Right renal cortex interstitium (tissue), 3 donors: ENCODE measurements around the gene MICOS13. TPM values are rescaled to one million over a fixed set of nuclear protein-coding genes. Genes with fewer than 3 reads are reported as not detected.
A peak's percentile ranks its signal among the peaks of the same experiment; 100 is the strongest.

Experiments used
- DNase-seq, 3 donors: peaks; one replicate each; pipeline ENCODE4 v3.0.0-alpha.2; 2013; ENCODE audit warnings: low read depth in 3 of 3, low spot score in 2 of 3
- polyA plus RNA-seq, 3 donors: library from polyadenylated mRNA; unstranded; fragments of 120-200 nt; gene quantifications; one replicate each; pipeline ENCODE4 v1.2.1, GENCODE V29; 2013; ENCODE audit not compliant: insufficient read length in 3 of 3

MICOS13 gene
- polyA plus RNA-seq = 10 to 100 TPM; 26.2 to 35.6 (median 27.7) TPM

- DNase-seq = peak; percentile 96 to 98 (median 98)
These were observed at the start of gene MICOS13, which contains the start of gene HSD11B1L for GRCh38 chr19:5680437-5681368. Gene MICOS13 (minus strand): TSS chr19:5680516. CDS start chr19:5680486, 30 bp downstream. Gene HSD11B1L (plus strand): TSS chr19:5681027. CDS start chr19:5684833, 3,806 bp downstream.

GRCh38 chr19:5727453-5728050, 47.2 kb upstream of the MICOS13 start:
- DNase-seq = no peak

GRCh38 chr19:5719961-5720790, 39.9 kb upstream of the MICOS13 start, which contains the start of the genes CATSPERD and LONP1:
Gene CATSPERD (plus strand): TSS chr19:5720637. CDS start chr19:5720738, 101 bp downstream.
Gene LONP1 (minus strand): TSS chr19:5720146. CDS start chr19:5720132, 14 bp downstream.
- peak; percentile 98 to 99 (median 98) for DNase-seq

GRCh38 chr19:5719274-5719960, 39.1 kb upstream of the MICOS13 start:
- no peak for DNase-seq

- DNase-seq = no peak
These were observed 38.4 kb upstream of the MICOS13 start for GRCh38 chr19:5718579-5719273.

GRCh38 chr19:5718037-5718578, 37.8 kb upstream of the MICOS13 start:
- DNase-seq = no peak

GRCh38 chr19:5717215-5717935, 37.1 kb upstream of the MICOS13 start:
- DNase-seq = no peak

- DNase-seq = no peak
These were observed 34.5 kb upstream of the MICOS13 start for GRCh38 chr19:5714816-5715215.

GRCh38 chr19:5713228-5713627, 32.9 kb upstream of the MICOS13 start:
- DNase-seq = no peak

- no peak for DNase-seq
These were observed 31.4 kb upstream of the MICOS13 start for GRCh38 chr19:5711713-5712161.

- DNase-seq = no peak
These were observed 30.7 kb upstream of the MICOS13 start for GRCh38 chr19:5711025-5711424.

- DNase-seq = no peak
These were observed 27.6 kb upstream of the MICOS13 start for GRCh38 chr19:5707576-5708575.

- no peak for DNase-seq
These were observed 26.7 kb upstream of the MICOS13 start for GRCh38 chr19:5706876-5707573.

GRCh38 chr19:5705552-5705951, 25.2 kb upstream of the MICOS13 start:
- DNase-seq = no peak

GRCh38 chr19:5703819-5704818, 23.8 kb upstream of the MICOS13 start:
- DNase-seq = no peak
